Measurements from ENCODE around the gene SDK1. TPM values are rescaled to one million over a fixed set of nuclear protein-coding genes. Genes with fewer than 3 reads are reported as not detected.

Gene SDK1
- total and polyA plus RNA-seq, 2 donors (not counting 3 experiments of a cell fraction or from before 2014, with no cell fraction given) = 1.6 to 3.9 TPM

DNA sequence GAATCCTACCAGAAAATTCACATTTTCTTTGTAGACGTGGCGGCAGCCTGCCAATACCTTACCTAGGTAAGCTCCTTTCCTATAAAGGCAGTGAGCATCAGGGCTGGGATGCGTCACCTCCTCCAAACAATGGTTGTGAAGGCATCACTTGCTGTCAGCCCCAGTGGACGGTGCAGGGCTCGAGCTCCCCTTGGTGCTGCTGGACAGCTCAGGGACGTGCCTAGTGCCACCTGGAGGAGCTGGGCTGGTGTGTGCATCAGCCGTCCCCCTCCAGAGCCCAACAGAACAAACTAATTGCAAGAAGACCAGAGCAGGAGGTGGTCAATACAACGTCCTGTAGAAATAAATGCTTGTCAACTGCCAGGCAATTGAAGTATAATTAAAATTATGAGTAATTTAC, 863.5 kb downstream of the SDK1 start:
- TF ChIP-seq POLR2AphosphoS5 (IDR thresholded peaks at IDR 0.05; ENCODE audit: insufficient read depth, low read depth, low read length) = no peak
- no peak for TF ChIP-seq JUN (IDR thresholded peaks at IDR 0.05; ENCODE audit: borderline replicate concordance, insufficient read depth, insufficient read length, low read depth)
- TF ChIP-seq MYC (IDR thresholded peaks at IDR 0.05; ENCODE audit: low read depth, low read length) = no peak
- no peak for TF ChIP-seq FOS (IDR thresholded peaks at IDR 0.05; ENCODE audit: borderline replicate concordance, insufficient read depth, low read length)
- no peak for TF ChIP-seq CTCF (IDR thresholded peaks at IDR 0.05; ENCODE audit: extremely low read depth in 1 of 2, insufficient read depth in 1 of 2, low read depth in 1 of 2, low read length in 2 of 2)
- no peak for TF ChIP-seq POLR2A (IDR thresholded peaks at IDR 0.05; ENCODE audit: low read depth, low read length)
- no peak for TF ChIP-seq EZH2 (IDR thresholded peaks at IDR 0.05; ENCODE audit: borderline replicate concordance, low read depth, low read length, severe bottlenecking)
- TF ChIP-seq GATA2 (IDR thresholded peaks at IDR 0.05; ENCODE audit: insufficient read depth, insufficient read length, low read depth, low read length) = no peak
- TF ChIP-seq, protein P1, sequence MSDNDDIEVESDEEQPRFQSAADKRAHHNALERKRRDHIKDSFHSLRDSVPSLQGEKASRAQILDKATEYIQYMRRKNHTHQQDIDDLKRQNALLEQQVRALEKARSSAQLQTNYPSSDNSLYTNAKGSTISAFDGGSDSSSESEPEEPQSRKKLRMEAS (IDR thresholded peaks at IDR 0.05; ENCODE audit: insufficient read depth, insufficient read length) = no peak
- BruUV-seq (replicated peaks) = no TSS peak
- no peak overlapping the region for H3K9ac ChIP-seq (replicated peaks; ENCODE audit: extremely low read depth, insufficient read depth, low read length)
- H3K9me1 ChIP-seq (replicated peaks; ENCODE audit: control insufficient read depth, extremely low read depth, insufficient read depth, low read length) = no peaks in the 10 kb centered on the region
- no peak overlapping the region for H2AFZ ChIP-seq (ENCODE audit: low read depth, low read length)
- ChIA-PET POLR2A (no interaction called here), CTCF (no interaction called here)
- H3K4me2 ChIP-seq (ENCODE audit: insufficient read depth, low read length) = no peak overlapping the region
- H3K4me3 ChIP-seq (replicated peaks in 1 of 3; ENCODE audit: insufficient read depth in 1 of 3, low read depth in 1 of 3, low read length in 3 of 3) = no peak overlapping the region
- no peaks in the 10 kb centered on the region for H3K4me1 ChIP-seq (ENCODE audit: control insufficient read depth, extremely low read depth, insufficient read depth, low read length)
- FAIRE-seq (no peak), DNase-seq (ENCODE audit: low read depth, low spot score) (no peak)
- H3K79me2 ChIP-seq (ENCODE audit: control insufficient read depth, insufficient read depth, low read length) = no peaks in the 10 kb centered on the region
- no peaks in the 10 kb centered on the region for H3K27me3 ChIP-seq (ENCODE audit: control insufficient read depth in 2 of 2, insufficient read depth in 2 of 2, low read length in 2 of 2)
- no peaks in the 10 kb centered on the region for H3K36me3 ChIP-seq (ENCODE audit: control insufficient read depth in 2 of 2, extremely low read depth in 1 of 2, insufficient read depth in 2 of 2, low read length in 2 of 2)
- no peaks in the 10 kb centered on the region for H4K20me1 ChIP-seq (replicated peaks; ENCODE audit: control insufficient read depth, extremely low read depth, insufficient read depth, low read length)
- intact Hi-C loops (cut with micrococcal nuclease) = no loop called here
- no peaks in the 10 kb centered on the region for H3K9me3 ChIP-seq (replicated peaks; ENCODE audit: control insufficient read depth, insufficient read depth, low read length)
- H3K27ac ChIP-seq (ENCODE audit: insufficient read depth, low read depth, low read length) = no peak overlapping the region
- dilution Hi-C loops (cut with MboI; ENCODE audit: extremely low pct_ligation_motif_present, low sequenced_read_pairs) = no loop called here

Measured in endothelial cell of umbilical vein (primary cell).